HCT116 (cell line): ENCODE data around the gene DLG2. TPM values are rescaled to one million over a fixed set of nuclear protein-coding genes. Genes with fewer than 3 reads are reported as not detected.

ENCODE experiments used
- ATAC-seq: fragments of 200-7000 bp; cut with Tn5 transposase; 2 replicates; pipeline ENCODE4 v1.9.1; 2020; ENCODE audit warnings: mild to moderate bottlenecking, moderate library complexity
- BruUV-seq: library from RNA; stranded (reverse); fragments of 400-500 nt; replicated peaks from 2 replicates; lab custom pipeline; 2021; lab: Mats Ljungman, UMichigan
- CTCF ChIA-PET: fragments of 300-600 bp; sonication (Branson Sonifier 250); formaldehyde crosslinking; loops from one replicate; lab custom pipeline; 2021; ENCODE audit warnings: antibody characterized with exemption; lab: Charles Lee
- POLR2A ChIA-PET: fragments of 300-600, 350-600 bp; sonication (Branson Sonifier 250); formaldehyde crosslinking; loops from one replicate; lab custom pipeline; 2021; ENCODE audit warnings: antibody characterized with exemption; lab: Charles Lee
- RAD21 ChIA-PET, 2 experiments: fragments of 300-600 bp; sonication (Branson Sonifier 250); formaldehyde crosslinking; loops; one replicate each; lab custom pipeline; 2023; ENCODE audit warnings: low total read pairs in 2 of 2; ENCODE audit not compliant: uncharacterized antibody in 2 of 2, unreplicated experiment in 2 of 2, low non-redundant PET in 1 of 2; lab: Charles Lee
- DNase-seq: peaks from one replicate; pipeline ENCODE4 v3.0.0-alpha.2; 2010; ENCODE audit warnings: low read depth, low spot score
- H2AFZ ChIP-seq: fragments of 200-600 bp; shearing (Covaris generic), sonication (generic); 2 replicates; pipeline ENCODE4 v1.6.1; 2017; ENCODE audit warnings: low read depth, mixed run types, mixed read lengths, antibody characterized with exemption, low read length; ENCODE audit not compliant: poor library complexity, severe bottlenecking
- H3K27ac ChIP-seq: 2 replicates; pipeline ENCODE4 v1.5.1; 2012; ENCODE audit warnings: low read depth, low read length
- H3K27me3 ChIP-seq: fragments of 200-600 bp; sonication (generic); 2 replicates; pipeline ENCODE4 v1.6.1; 2016; ENCODE audit warnings: mixed run types, low read length, mixed read lengths; ENCODE audit not compliant: insufficient read depth
- H3K36me3 ChIP-seq, 2 experiments: fragments of 200-500 bp in 1 of 2; fragments of 200-600 bp in 1 of 2; sonication (Bioruptor generic) in 1 of 2; sonication (generic) in 1 of 2; 2 replicates each; pipeline versions ENCODE4 v1.5.1 to v1.6.1; 2014 to 2016; ENCODE audit warnings: low read length in 2 of 2, inconsistent platforms in 1 of 2, mixed read lengths in 1 of 2, mixed run types in 1 of 2; ENCODE audit not compliant: insufficient read depth in 2 of 2, control insufficient read depth in 1 of 2
- H3K4me1 ChIP-seq, 2 experiments: fragments of 200-600 bp in 1 of 2; sonication (generic) in 1 of 2; 2 replicates each; pipeline versions ENCODE4 v1.5.1 to v1.6.1; 2012 to 2017; ENCODE audit warnings: low read length in 2 of 2, inconsistent platforms in 1 of 2, mild to moderate bottlenecking in 1 of 2, mixed read lengths in 1 of 2, mixed run types in 1 of 2, moderate library complexity in 1 of 2; ENCODE audit not compliant: insufficient read depth in 2 of 2, control insufficient read depth in 1 of 2
- H3K4me2 ChIP-seq: fragments of 200-600 bp; sonication (generic); 2 replicates; pipeline ENCODE4 v1.6.1; 2017; ENCODE audit warnings: mixed run types, low read length, mixed read lengths
- H3K4me3 ChIP-seq, 2 experiments: fragments of 200-600 bp in 1 of 2; sonication (generic) in 1 of 2; replicated peaks in 1 of 2; 2 replicates each; pipeline ENCODE4 v1.5.1; 2011 to 2016; ENCODE audit warnings: low read length in 2 of 2, control low read depth in 1 of 2, low read depth in 1 of 2, mild to moderate bottlenecking in 1 of 2, mixed read lengths in 1 of 2, mixed run types in 1 of 2
- H3K79me2 ChIP-seq: fragments of 200-600 bp; sonication (generic); 2 replicates; pipeline ENCODE4 v1.6.1; 2017; ENCODE audit warnings: mild to moderate bottlenecking, mixed run types, low read length, moderate library complexity, mixed read lengths; ENCODE audit not compliant: insufficient read depth
- H3K9ac ChIP-seq: fragments of 200-600 bp; sonication (generic); 2 replicates; pipeline ENCODE4 v1.6.1; 2016; ENCODE audit warnings: low read length, mixed read lengths
- H3K9me2 ChIP-seq: fragments of 200-600 bp; sonication (generic), shearing (Covaris generic); 2 replicates; pipeline ENCODE4 v1.6.1; 2017; ENCODE audit warnings: mixed run types, mild to moderate bottlenecking, moderate library complexity; ENCODE audit not compliant: insufficient read depth
- H3K9me3 ChIP-seq, 2 experiments: fragments of 200-500 bp in 1 of 2; fragments of 200-600 bp in 1 of 2; sonication (Bioruptor generic) in 1 of 2; sonication (generic) in 1 of 2; 2 replicates each; pipeline ENCODE4 v1.6.1; 2014 to 2017; ENCODE audit warnings: low read length in 2 of 2, mixed read lengths in 2 of 2, inconsistent platforms in 1 of 2, low read depth in 1 of 2, mild to moderate bottlenecking in 1 of 2, mixed run types in 1 of 2, moderate library complexity in 1 of 2; ENCODE audit not compliant: control insufficient read depth in 1 of 2, insufficient read depth in 1 of 2
- H4K20me1 ChIP-seq: fragments of 200-600 bp; sonication (generic), shearing (Covaris generic); 2 replicates; pipeline ENCODE4 v1.6.1; 2017; ENCODE audit warnings: mixed run types, mild to moderate bottlenecking, moderate library complexity; ENCODE audit not compliant: insufficient read depth
- ATF3 ChIP-seq: IDR thresholded peaks from 2 replicates; pipeline ENCODE4 v1.6.1; 2012
- CEBPB ChIP-seq: IDR thresholded peaks from 2 replicates; pipeline ENCODE4 v1.6.1; 2012; ENCODE audit warnings: low read depth
- EGR1 ChIP-seq: IDR thresholded peaks from 2 replicates; pipeline ENCODE4 v1.6.1; 2012; ENCODE audit warnings: low read depth
- ELF1 ChIP-seq: IDR thresholded peaks from 2 replicates; pipeline ENCODE4 v1.6.1; 2012; ENCODE audit warnings: low read depth, borderline replicate concordance
- EZH2 ChIP-seq: fragments of 200-600 bp; sonication (generic); IDR thresholded peaks from 2 replicates; pipeline ENCODE4 v1.6.1; 2017; ENCODE audit warnings: antibody characterized with exemption, mixed run types
- FOSL1 ChIP-seq: IDR thresholded peaks from 2 replicates; pipeline ENCODE4 v1.6.1; 2012; ENCODE audit warnings: low read depth
- JUND ChIP-seq: IDR thresholded peaks from 2 replicates; pipeline ENCODE4 v1.6.1; 2012
- MAX ChIP-seq: IDR thresholded peaks from 2 replicates; pipeline ENCODE4 v1.6.1; 2012
- POLR2A ChIP-seq: IDR thresholded peaks from 2 replicates; pipeline ENCODE4 v1.7.0; 2011; ENCODE audit warnings: borderline replicate concordance; ENCODE audit not compliant: insufficient read depth, insufficient read length; ENCODE audit errors: extremely low read depth
- POLR2AphosphoS5 ChIP-seq: IDR thresholded peaks from 2 replicates; pipeline ENCODE4 v1.6.1; 2011; ENCODE audit warnings: mild to moderate bottlenecking, low read depth, low read length, moderate library complexity
- REST ChIP-seq: IDR thresholded peaks from 2 replicates; pipeline ENCODE4 v1.6.1; 2012; ENCODE audit warnings: low read depth
- SIN3A ChIP-seq: IDR thresholded peaks from 2 replicates; pipeline ENCODE4 v1.6.1; 2012; ENCODE audit warnings: low read depth
- SP1 ChIP-seq: IDR thresholded peaks from 2 replicates; pipeline ENCODE4 v1.6.1; 2012; ENCODE audit warnings: low read depth
- SRF ChIP-seq: IDR thresholded peaks from 2 replicates; pipeline ENCODE4 v1.6.1; 2012; ENCODE audit warnings: low read depth
- TCF7L2 ChIP-seq: IDR thresholded peaks from 2 replicates; pipeline ENCODE4 v1.7.0; 2011; ENCODE audit warnings: borderline replicate concordance, inconsistent platforms; ENCODE audit not compliant: insufficient read depth, insufficient read length; ENCODE audit errors: extremely low read depth
- YY1 ChIP-seq: IDR thresholded peaks from 2 replicates; pipeline ENCODE4 v1.6.1; 2011; ENCODE audit warnings: low read length, low read depth, moderate library complexity, mild to moderate bottlenecking; ENCODE audit not compliant: insufficient replicate concordance; ENCODE audit errors: extremely low read depth
- ZBTB33 ChIP-seq: IDR thresholded peaks from 2 replicates; pipeline ENCODE4 v1.6.1; 2011; ENCODE audit warnings: mild to moderate bottlenecking, low read length, moderate library complexity; ENCODE audit not compliant: insufficient replicate concordance; ENCODE audit errors: extremely low read depth
- ZFX ChIP-seq: fragments of 450-650 bp; IDR thresholded peaks from 2 replicates; pipeline ENCODE4 v1.6.1; 2017
- ZNF274 ChIP-seq: fragments of 200-500 bp; sonication (Bioruptor generic); IDR thresholded peaks from 2 replicates; pipeline ENCODE4 v1.6.1; 2014; ENCODE audit warnings: mild to moderate bottlenecking, low read depth, low read length, inconsistent platforms
- intact Hi-C: fragments of 100-400 bp; cut with micrococcal nuclease; formaldehyde crosslinking; loops from 2 replicates; pipeline ENCODE4 v1.10.0; 2022
- total RNA-seq: library from RNA; stranded (reverse); gene quantifications from one replicate; pipeline ENCODE4 v1.2.1, GENCODE V29; 2021; ENCODE audit not compliant: unreplicated experiment

DLG2 gene
- total RNA-seq, 1 experiment from 2014 or later = 2.4 TPM

- Histone ChIP-seq H3K27ac (no peak overlapping the region), H3K4me1 (no peaks in the 10 kb centered on the region), H4K20me1 (no peaks in the 10 kb centered on the region), H3K9me3 (no peaks in the 10 kb centered on the region), H3K4me3 (no peak overlapping the region), H3K79me2 (no peaks in the 10 kb centered on the region), H3K4me2 (no peak overlapping the region), H2AFZ (no peak overlapping the region), H3K9me2 (no peaks in the 10 kb centered on the region), H3K36me3 (no peaks in the 10 kb centered on the region), H3K27me3 (peaks cover 30% of the 10 kb centered on the region), H3K9ac (no peak overlapping the region)
- POLR2A ChIA-PET = no interaction called here
- intact Hi-C loops = no loop called here
- CTCF ChIA-PET = no interaction called here
- BruUV-seq = no TSS peak
- RAD21 ChIA-PET = no interaction called here
- TF ChIP-seq ATF3 = no peak
- no peak for TF ChIP-seq SIN3A
- no peak for TF ChIP-seq YY1
- no peak for TF ChIP-seq CEBPB
- no peak for TF ChIP-seq ZNF274
- TF ChIP-seq REST = no peak
- TF ChIP-seq ZFX = no peak
- TF ChIP-seq MAX = no peak
- no peak for TF ChIP-seq POLR2A
- TF ChIP-seq EZH2 = no peak
- no peak for TF ChIP-seq EGR1
- no peak for TF ChIP-seq TCF7L2
- no peak for TF ChIP-seq FOSL1
- no peak for TF ChIP-seq JUND
- no peak for TF ChIP-seq SP1
- no peak for TF ChIP-seq SRF
- TF ChIP-seq ZBTB33 = no peak
- TF ChIP-seq POLR2AphosphoS5 = no peak
- no peak for TF ChIP-seq ELF1
- ATAC-seq (no peak), DNase-seq (no peak)
These were observed 2153.4 kb downstream of the DLG2 start for GRCh38 chr11:83473743-83474142.
